Endodermal cell (in vitro differentiated cells): Measurements from ENCODE around the gene AP2M1. TPM values are rescaled to one million over a fixed set of nuclear protein-coding genes. Genes with fewer than 3 reads are reported as not detected.

ENCODE experiments used
- DNase-seq: peaks from one replicate; pipeline ENCODE4 v3.0.0-alpha.2; 2017
- H3K27ac ChIP-seq: 2 replicates; pipeline ENCODE4 v1.5.1; 2013; ENCODE audit warnings: mild to moderate bottlenecking, low read depth, low read length, moderate library complexity
- H3K27me3 ChIP-seq: 2 replicates; pipeline ENCODE4 v1.6.1; 2013; ENCODE audit warnings: mild to moderate bottlenecking, low read length, moderate library complexity; ENCODE audit not compliant: insufficient read depth, control insufficient read depth, poor library complexity, severe bottlenecking
- H3K36me3 ChIP-seq: 2 replicates; pipeline ENCODE4 v1.7.0; 2013; ENCODE audit warnings: mild to moderate bottlenecking, low read length, moderate library complexity; ENCODE audit not compliant: control insufficient read depth, insufficient read depth
- H3K4me1 ChIP-seq: one replicate; pipeline ENCODE4 v1.7.0; 2013; ENCODE audit warnings: low read length; ENCODE audit not compliant: control insufficient read depth, insufficient read depth
- H3K4me3 ChIP-seq: 2 replicates; pipeline ENCODE4 v1.5.1; 2013; ENCODE audit warnings: mild to moderate bottlenecking, low read length, moderate library complexity
- H3K9ac ChIP-seq: 2 replicates; pipeline ENCODE4 v1.6.1; 2013; ENCODE audit warnings: mild to moderate bottlenecking, low read length, moderate library complexity; ENCODE audit not compliant: poor library complexity, severe bottlenecking; ENCODE audit errors: extremely low read depth
- H3K9me3 ChIP-seq: 2 replicates; pipeline ENCODE4 v1.6.1; 2013; ENCODE audit warnings: mild to moderate bottlenecking, low read length, moderate library complexity; ENCODE audit not compliant: control insufficient read depth
- H3K27ac Mint-ChIP-seq: 2 replicates; pipeline ENCODE4 v1.8.0; 2020; ENCODE audit warnings: mixed read lengths
- H3K27me3 Mint-ChIP-seq: 2 replicates; pipeline ENCODE4 v1.8.0; 2021; ENCODE audit warnings: mild to moderate bottlenecking, mixed read lengths; ENCODE audit not compliant: insufficient read depth
- H3K36me3 Mint-ChIP-seq: 2 replicates; pipeline ENCODE4 v1.8.0; 2020; ENCODE audit warnings: low read depth, mixed read lengths
- H3K4me1 Mint-ChIP-seq: 2 replicates; pipeline ENCODE4 v1.8.0; 2020; ENCODE audit warnings: mixed read lengths
- H3K4me3 Mint-ChIP-seq: 2 replicates; pipeline ENCODE4 v1.8.0; 2020; ENCODE audit warnings: mild to moderate bottlenecking, moderate library complexity, mixed read lengths
- H3K9me3 Mint-ChIP-seq: 2 replicates; pipeline ENCODE4 v1.8.0; 2020; ENCODE audit warnings: mild to moderate bottlenecking, mixed read lengths
- CTCF ChIP-seq: fragments of 200-600 bp; sonication (generic); conservative IDR thresholded peaks from 2 replicates; pipeline ENCODE4 v1.5.0; 2021; ENCODE audit warnings: antibody characterized with exemption, mild to moderate bottlenecking
- WGBS, 2 experiments: methylation state at CpG; one replicate each; pipeline versions ENCODE4 v1.1.5 to v1.1.7; 2013; ENCODE audit warnings: missing lambda C conversion rate in 2 of 2, mixed read lengths in 1 of 2; ENCODE audit not compliant: insufficient coverage in 1 of 2, insufficient read length in 1 of 2; 5-methylcytosine and 5-hydroxymethylcytosine counted together
- total RNA-seq, 2 donors: library from RNA; stranded (reverse); fragmentation: NEBNext Ultra II Directional in 1 of 2; extraction: Animal tissue kit (Norgen Biotek cat#: 25700) in 1 of 2; gene quantifications; 2 replicates in 1 of 2; 3 replicates in 1 of 2; pipeline ENCODE4 v1.2.1, GENCODE V29; 2021

The AP2M1 gene
- total RNA-seq, 2 donors from 2014 or later = 412 to 450 TPM

DNA sequence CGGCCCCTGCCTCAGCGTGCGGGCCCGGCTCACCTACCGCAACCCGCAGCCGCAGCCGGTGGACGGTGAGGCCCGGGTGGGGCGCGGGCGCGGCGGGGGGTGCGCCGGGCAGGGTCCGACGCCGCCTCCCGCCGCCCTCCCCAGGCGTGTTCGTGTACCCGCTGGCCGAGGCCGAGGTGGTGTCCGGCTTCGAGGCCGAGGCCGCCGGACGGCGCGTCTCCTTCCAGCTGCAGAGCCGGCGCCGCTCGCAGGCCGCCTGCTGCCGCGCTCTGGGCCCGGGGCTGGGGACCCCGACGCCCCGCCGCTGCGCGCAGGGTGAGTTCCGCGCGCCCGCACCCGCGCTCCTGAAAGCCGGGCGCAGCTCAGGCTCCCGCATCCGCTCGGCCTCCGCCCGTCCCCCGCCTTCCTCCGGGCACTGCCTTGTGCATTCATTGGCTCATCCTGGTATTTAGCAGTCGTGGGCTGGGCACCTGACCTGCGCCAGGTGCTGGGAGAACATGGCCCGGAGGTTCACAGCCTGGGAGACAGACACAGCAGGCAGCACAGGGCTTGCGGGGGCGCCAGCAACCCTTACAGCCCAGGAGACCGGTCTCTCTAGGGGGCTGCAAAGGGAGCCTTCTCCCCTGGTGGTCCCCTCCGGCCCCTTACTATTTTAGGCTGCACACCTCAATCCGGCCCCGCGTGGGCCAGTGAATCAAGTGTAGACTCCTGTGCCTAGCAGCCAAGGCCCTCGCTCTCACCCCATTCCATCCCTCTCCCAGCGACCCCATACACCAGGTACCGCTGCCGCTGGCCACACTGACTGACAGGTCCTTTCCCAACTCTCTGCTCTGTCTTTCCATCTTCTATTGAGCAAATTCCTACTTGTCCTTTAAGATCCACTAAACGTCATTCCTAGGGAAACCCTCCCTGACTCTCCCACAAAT lies 56.2 kb downstream of the AP2M1 start:
- Histone ChIP-seq H3K4me1 (peaks cover 3% of the 10 kb centered on the region), H3K27me3 (peaks cover 91% of the 10 kb centered on the region), H3K27ac (no peak overlapping the region), H3K9me3 (no peaks in the 10 kb centered on the region), H3K9ac (no peak overlapping the region), H3K36me3 (no peaks in the 10 kb centered on the region), H3K4me3 (no peak overlapping the region)
- TF ChIP-seq CTCF = no peak
- peak overlapping the region; percentile 47 for H3K4me3 Mint-ChIP-seq
- peaks cover 86% of the 10 kb centered on the region for H3K27me3 Mint-ChIP-seq
- no peaks in the 10 kb centered on the region for H3K36me3 Mint-ChIP-seq
- peaks cover 5% of the 10 kb centered on the region for H3K4me1 Mint-ChIP-seq
- peak; percentile 78 for DNase-seq
- no peaks in the 10 kb centered on the region for H3K9me3 Mint-ChIP-seq
- H3K27ac Mint-ChIP-seq = no peak overlapping the region
- WGBS, 2 experiments = 11 to 28% methylated on average over 13 to 79 of the region's 79 CpGs

DNA sequence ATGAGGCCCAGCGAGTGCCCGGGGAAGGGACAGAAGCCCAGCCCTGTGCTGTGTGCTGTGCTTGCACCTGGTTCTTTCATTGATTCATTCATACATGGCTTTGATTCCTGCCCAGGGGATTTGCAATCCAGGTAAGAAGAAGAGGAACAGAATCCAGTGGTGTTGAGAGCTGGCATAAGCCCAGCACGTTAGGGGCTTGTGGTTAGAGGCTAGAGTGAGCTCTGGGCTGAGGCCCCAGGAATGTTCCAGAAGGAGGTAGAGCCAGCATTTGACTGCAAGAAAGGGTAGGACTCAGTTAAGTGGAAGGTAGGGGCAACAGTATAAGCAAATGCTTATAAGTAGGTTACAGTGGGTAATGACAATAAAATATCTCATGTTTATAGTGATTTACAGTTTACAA lies 57.0 kb downstream of the AP2M1 start:
- H3K27me3 Mint-ChIP-seq = peaks cover 79% of the 10 kb centered on the region
- no peak for DNase-seq
- no peaks in the 10 kb centered on the region for H3K36me3 Mint-ChIP-seq
- H3K9ac ChIP-seq = no peak overlapping the region
- H3K4me3 ChIP-seq = no peak overlapping the region
- peaks cover 9% of the 10 kb centered on the region for H3K4me1 Mint-ChIP-seq
- H3K4me3 Mint-ChIP-seq = peak overlapping the region; percentile 47
- no peak overlapping the region for H3K27ac ChIP-seq
- peaks cover 3% of the 10 kb centered on the region for H3K4me1 ChIP-seq
- no peaks in the 10 kb centered on the region for H3K9me3 ChIP-seq
- WGBS, 2 experiments = 65 to 82% methylated on average over 2 to 3 of the region's 3 CpGs
- no peak overlapping the region for H3K27ac Mint-ChIP-seq
- no peak for TF ChIP-seq CTCF
- H3K9me3 Mint-ChIP-seq = no peaks in the 10 kb centered on the region
- H3K27me3 ChIP-seq = peaks cover 84% of the 10 kb centered on the region
- no peaks in the 10 kb centered on the region for H3K36me3 ChIP-seq

DNA sequence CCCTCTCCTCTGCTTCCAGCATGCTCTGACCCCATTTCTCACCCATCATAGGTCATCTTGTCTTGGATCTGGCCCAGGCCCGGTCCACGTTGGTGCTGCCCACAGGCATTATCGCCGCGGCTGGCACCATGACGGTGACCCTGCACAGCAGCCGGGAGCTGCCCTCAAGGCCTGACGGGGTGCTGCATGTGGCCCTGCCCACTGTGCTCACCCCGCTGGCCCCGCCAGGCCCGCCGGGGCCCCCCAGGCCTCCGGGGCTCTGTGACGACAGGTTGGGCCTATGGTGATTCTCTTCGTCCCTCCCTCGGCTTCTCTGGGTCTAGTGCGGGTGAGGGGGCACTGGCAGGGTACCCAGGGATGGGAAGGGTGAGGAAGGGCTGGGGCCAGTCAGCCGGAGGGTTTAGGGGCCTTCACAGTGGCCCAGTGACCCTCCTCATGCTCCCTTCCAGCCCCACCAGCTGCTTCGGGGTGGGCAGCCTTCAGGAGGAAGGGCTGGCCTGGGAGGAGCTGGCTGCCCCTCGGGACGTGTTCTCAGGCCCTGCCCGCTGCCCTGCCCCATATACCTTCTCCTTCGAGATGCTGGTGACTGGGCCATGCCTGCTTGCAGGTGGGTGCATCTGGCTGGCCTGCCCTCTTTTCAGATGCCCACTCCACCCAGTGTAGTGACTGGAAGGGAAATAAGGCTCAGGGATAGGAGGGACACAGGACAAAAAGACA lies 58.6 kb downstream of the AP2M1 start:
- Histone ChIP-seq H3K4me1 (peaks cover 3% of the 10 kb centered on the region), H3K9ac (no peak overlapping the region), H3K27ac (no peak overlapping the region), H3K27me3 (peaks cover 78% of the 10 kb centered on the region), H3K36me3 (no peaks in the 10 kb centered on the region), H3K4me3 (no peak overlapping the region), H3K9me3 (no peaks in the 10 kb centered on the region)
- WGBS, 2 experiments = 88 to 95% methylated on average over 11 to 23 of the region's 23 CpGs
- H3K36me3 Mint-ChIP-seq = no peaks in the 10 kb centered on the region
- H3K4me1 Mint-ChIP-seq = peaks cover 9% of the 10 kb centered on the region
- no peak for TF ChIP-seq CTCF
- H3K27ac Mint-ChIP-seq = no peak overlapping the region
- no peak for DNase-seq
- no peak overlapping the region for H3K4me3 Mint-ChIP-seq
- peaks cover 77% of the 10 kb centered on the region for H3K27me3 Mint-ChIP-seq
- H3K9me3 Mint-ChIP-seq = no peaks in the 10 kb centered on the region

Other genes with a start within 250 kb of the AP2M1 start
- 10 to 100 TPM; 32.8 to 35.7 TPM for gene ABCC5, start 157.0 kb upstream of the AP2M1 start, total RNA-seq
- not detected for gene HTR3D, start 143.1 kb upstream of the AP2M1 start, total RNA-seq
- gene HTR3C, start 121.8 kb upstream of the AP2M1 start, total RNA-seq = not detected
- gene HTR3E, start 77.8 kb upstream of the AP2M1 start, total RNA-seq = not detected
- 10 to 100 TPM; 33.4 to 37.5 TPM for gene EIF2B5, start 39.5 kb upstream of the AP2M1 start, total RNA-seq
- gene DVL3, start 19.5 kb upstream of the AP2M1 start, total RNA-seq = 10 to 100 TPM; 90.5 to 95.1 TPM
- 10 to 100 TPM; 57.6 to 57.8 TPM for gene ABCF3, start 11.3 kb downstream of the AP2M1 start, total RNA-seq
- gene VWA5B2, start 54.7 kb downstream of the AP2M1 start, total RNA-seq = under 1 TPM; 0.62 to 0.97 TPM
- 10 to 100 TPM; 37.3 to 42.5 TPM for gene ALG3, start 74.1 kb downstream of the AP2M1 start, total RNA-seq
- gene EEF1AKMT4, start 74.8 kb downstream of the AP2M1 start, total RNA-seq = 1 to 10 TPM; 4.5 to 5.2 TPM
- gene CAMK2N2, start 86.7 kb downstream of the AP2M1 start, total RNA-seq = 1 to 10 TPM in 1 of 2 donors, under 1 TPM in 1; 0.33 to 1.8 TPM
- not detected for gene ECE2, start 101.2 kb downstream of the AP2M1 start, total RNA-seq
- 100 to 1,000 TPM; 332 TPM for gene PSMD2, start 124.4 kb downstream of the AP2M1 start, total RNA-seq
- gene EIF4G1, start 139.8 kb downstream of the AP2M1 start, total RNA-seq = 100 to 1,000 TPM; 408 to 475 TPM
- gene FAM131A, start 162.7 kb downstream of the AP2M1 start, total RNA-seq = 10 to 100 TPM; 18.3 to 24.1 TPM
- 10 to 100 TPM; 32.4 to 38.4 TPM for gene CLCN2, start 186.8 kb downstream of the AP2M1 start, total RNA-seq
- gene POLR2H, start 186.9 kb downstream of the AP2M1 start, total RNA-seq = 100 to 1,000 TPM in 1 of 2 donors, 10 to 100 TPM in 1; 95.9 to 117 TPM
- 1 to 10 TPM; 1.4 to 1.7 TPM for gene THPO, start 203.4 kb downstream of the AP2M1 start, total RNA-seq
- 10 to 100 TPM in 1 of 2 donors, 1 to 10 TPM in 1; 5.0 to 17.4 TPM for gene CHRD, start 205.2 kb downstream of the AP2M1 start, total RNA-seq